ENCODE measurements around the gene CEMIP.

DNA sequence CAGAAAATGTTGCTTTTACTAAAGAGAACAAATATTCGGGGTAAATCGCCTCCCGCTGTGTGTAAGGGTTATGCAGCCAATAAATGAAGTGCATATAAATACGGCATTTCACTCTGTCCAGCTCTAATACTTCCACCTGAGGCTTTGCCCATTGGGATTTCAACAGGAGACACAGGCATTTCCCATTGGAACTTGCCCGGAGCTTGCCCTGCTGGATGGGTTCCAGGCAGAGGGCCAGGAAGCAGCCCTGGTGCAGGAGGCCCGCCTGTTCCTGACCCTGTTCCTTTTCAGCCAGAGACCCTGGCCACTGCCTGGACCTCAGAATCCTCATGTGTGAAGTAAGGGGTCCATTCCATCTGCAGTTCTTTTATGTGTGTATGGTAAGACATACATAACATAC is 17.4 kb upstream of the CEMIP start:
- TF ChIP-seq, protein P1, sequence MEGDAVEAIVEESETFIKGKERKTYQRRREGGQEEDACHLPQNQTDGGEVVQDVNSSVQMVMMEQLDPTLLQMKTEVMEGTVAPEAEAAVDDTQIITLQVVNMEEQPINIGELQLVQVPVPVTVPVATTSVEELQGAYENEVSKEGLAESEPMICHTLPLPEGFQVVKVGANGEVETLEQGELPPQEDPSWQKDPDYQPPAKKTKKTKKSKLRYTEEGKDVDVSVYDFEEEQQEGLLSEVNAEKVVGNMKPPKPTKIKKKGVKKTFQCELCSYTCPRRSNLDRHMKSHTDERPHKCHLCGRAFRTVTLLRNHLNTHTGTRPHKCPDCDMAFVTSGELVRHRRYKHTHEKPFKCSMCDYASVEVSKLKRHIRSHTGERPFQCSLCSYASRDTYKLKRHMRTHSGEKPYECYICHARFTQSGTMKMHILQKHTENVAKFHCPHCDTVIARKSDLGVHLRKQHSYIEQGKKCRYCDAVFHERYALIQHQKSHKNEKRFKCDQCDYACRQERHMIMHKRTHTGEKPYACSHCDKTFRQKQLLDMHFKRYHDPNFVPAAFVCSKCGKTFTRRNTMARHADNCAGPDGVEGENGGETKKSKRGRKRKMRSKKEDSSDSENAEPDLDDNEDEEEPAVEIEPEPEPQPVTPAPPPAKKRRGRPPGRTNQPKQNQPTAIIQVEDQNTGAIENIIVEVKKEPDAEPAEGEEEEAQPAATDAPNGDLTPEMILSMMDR (tag by site-specific recombination; IDR thresholded peaks at IDR 0.05) = no peak
- no peak for TF ChIP-seq ZNF626 (tag by site-specific recombination; IDR thresholded peaks at IDR 0.05)
- no peak for TF ChIP-seq PBX3 (CRISPR knock-in tag; IDR thresholded peaks at IDR 0.05)
- TF ChIP-seq EGR2 (tag by site-specific recombination; IDR thresholded peaks at IDR 0.05; ENCODE audit: low read depth) = no peak
- no peak for TF ChIP-seq ZBTB7A (tag by site-specific recombination; IDR thresholded peaks at IDR 0.05; ENCODE audit: low read depth)
- TF ChIP-seq KLF1 (tag by site-specific recombination; IDR thresholded peaks at IDR 0.05) = no peak
- TF ChIP-seq ZNF184 (tag by site-specific recombination; IDR thresholded peaks at IDR 0.05) = no peak

Measured in HEK293 (cell line).